GM19455 (cell line): ENCODE results near the gene WWOX.

Source experiments
- ATAC-seq: cut with Tn5 transposase; IDR thresholded peaks from one replicate; pipeline ENCODE4 v1.9.1; 2021; ENCODE audit not compliant: unreplicated experiment

The WWOX gene

GRCh38 chr16:78220571-78220970, 121.1 kb downstream of the WWOX start:
- ATAC-seq, result no peak

- no peak for ATAC-seq
Measured at GRCh38 chr16:78221892-78222291, 122.4 kb downstream of the WWOX start.

GRCh38 chr16:78224342-78224741, 124.9 kb downstream of the WWOX start:
- no peak for ATAC-seq

GRCh38 chr16:78225919-78226318, 126.5 kb downstream of the WWOX start:
- no peak for ATAC-seq

- no peak for ATAC-seq
Measured at GRCh38 chr16:78227855-78228254, 128.4 kb downstream of the WWOX start.

- ATAC-seq, result no peak
Measured at GRCh38 chr16:78228704-78229103, 129.2 kb downstream of the WWOX start.

- no peak for ATAC-seq
Measured at GRCh38 chr16:78230832-78231231, 131.4 kb downstream of the WWOX start.

- ATAC-seq, result peak; percentile 89
Measured at GRCh38 chr16:78235168-78235800, 135.8 kb downstream of the WWOX start.

- no peak for ATAC-seq
Measured at GRCh38 chr16:78235876-78236275, 136.4 kb downstream of the WWOX start.

GRCh38 chr16:78237841-78238240, 138.4 kb downstream of the WWOX start:
- ATAC-seq, result no peak

GRCh38 chr16:78240459-78241222, 141.2 kb downstream of the WWOX start:
- no peak for ATAC-seq

- no peak for ATAC-seq
Measured at GRCh38 chr16:78242239-78242630, 142.8 kb downstream of the WWOX start.

GRCh38 chr16:78244131-78244895, 144.9 kb downstream of the WWOX start:
- ATAC-seq, result no peak

- no peak for ATAC-seq
Measured at GRCh38 chr16:78246559-78246958, 147.1 kb downstream of the WWOX start.

- ATAC-seq, result no peak
Measured at GRCh38 chr16:78249056-78249455, 149.6 kb downstream of the WWOX start.

GRCh38 chr16:78249832-78250231, 150.4 kb downstream of the WWOX start:
- no peak for ATAC-seq

- ATAC-seq, result no peak
Measured at GRCh38 chr16:78251115-78251514, 151.7 kb downstream of the WWOX start.

- ATAC-seq, result no peak
Measured at GRCh38 chr16:78252757-78253156, 153.3 kb downstream of the WWOX start.

- ATAC-seq, result no peak
Measured at GRCh38 chr16:78254841-78255240, 155.4 kb downstream of the WWOX start.

- ATAC-seq, result no peak
Measured at GRCh38 chr16:78256686-78257375, 157.4 kb downstream of the WWOX start.

GRCh38 chr16:78257376-78257728, 157.9 kb downstream of the WWOX start:
- ATAC-seq, result no peak
